GM18873 (cell line): ENCODE results near the gene TXNDC9.
"Not testable (repeated sequence)": the region's sequence is repeated elsewhere in the genome, so short reads cannot be mapped to it uniquely, and the experiment has no call there.

Experiments
- ATAC-seq: cut with Tn5 transposase; IDR thresholded peaks from one replicate; pipeline ENCODE4 v1.9.1; 2021; ENCODE audit warnings: mild to moderate bottlenecking, moderate library complexity, moderate number of reproducible peaks; ENCODE audit not compliant: unreplicated experiment, low FRiP score

The TXNDC9 gene

GRCh38 chr2:99336804-99337112, 625 bp upstream of the TXNDC9 start:
- peak; percentile 5 for ATAC-seq

GRCh38 chr2:99325384-99325783, 10.7 kb downstream of the TXNDC9 start:
- no peak for ATAC-seq

GRCh38 chr2:99317873-99318200, 18.3 kb downstream of the TXNDC9 start:
- ATAC-seq: not testable (repeated sequence)

- ATAC-seq: no peak
Observed at GRCh38 chr2:99317161-99317872, 18.8 kb downstream of the TXNDC9 start.

GRCh38 chr2:99301097-99301496, 35.0 kb downstream of the TXNDC9 start, which contains the start of gene LYG1:
LYG1 (minus strand) TSS chr2:99301197; CDS start chr2:99295670, 5,527 bp downstream.
- not testable (repeated sequence) for ATAC-seq

- ATAC-seq: no peak
Observed at GRCh38 chr2:99299580-99299979, 36.6 kb downstream of the TXNDC9 start.

- no peak for ATAC-seq
Observed at GRCh38 chr2:99297994-99298393, 38.1 kb downstream of the TXNDC9 start.

GRCh38 chr2:99285526-99285925, 50.6 kb downstream of the TXNDC9 start:
- no peak for ATAC-seq

GRCh38 chr2:99279969-99280695, 56.0 kb downstream of the TXNDC9 start:
- no peak for ATAC-seq

- ATAC-seq: no peak
Observed at GRCh38 chr2:99278793-99279291, 57.3 kb downstream of the TXNDC9 start.

GRCh38 chr2:99278195-99278765, 57.9 kb downstream of the TXNDC9 start:
- ATAC-seq: not testable (repeated sequence)

GRCh38 chr2:99275882-99276281, 60.3 kb downstream of the TXNDC9 start:
- no peak for ATAC-seq
